SW480 (cell line): ENCODE data around the gene C19orf33.
A peak's percentile ranks its signal among the peaks of the same experiment; 100 is the strongest.

ENCODE experiments used
- DNase-seq: peaks from one replicate; pipeline ENCODE4 v3.0.0-alpha.2; 2016; ENCODE audit warnings: low spot score

The C19orf33 gene

GRCh38 chr19:38280030-38280921 lies 23.8 kb upstream of the C19orf33 start:
- DNase-seq: no peak

- no peak for DNase-seq
Observed at GRCh38 chr19:38281811-38282566, 22.1 kb upstream of the C19orf33 start.

GRCh38 chr19:38283271-38283670 lies 20.8 kb upstream of the C19orf33 start:
- DNase-seq: no peak

- DNase-seq: no peak
Observed at GRCh38 chr19:38284422-38284821, 19.6 kb upstream of the C19orf33 start.

- no peak for DNase-seq
Observed at GRCh38 chr19:38285567-38285966, 18.5 kb upstream of the C19orf33 start.

GRCh38 chr19:38287604-38288003 lies 16.4 kb upstream of the C19orf33 start:
- no peak for DNase-seq

- no peak for DNase-seq
Observed at GRCh38 chr19:38288123-38288855, 15.8 kb upstream of the C19orf33 start.

GRCh38 chr19:38289955-38290354 lies 14.1 kb upstream of the C19orf33 start:
- DNase-seq: no peak

- no peak for DNase-seq
Observed at GRCh38 chr19:38290631-38291147, 13.4 kb upstream of the C19orf33 start.

- DNase-seq: no peak
Observed at GRCh38 chr19:38291855-38292254, 12.2 kb upstream of the C19orf33 start.

GRCh38 chr19:38293281-38293680 lies 10.8 kb upstream of the C19orf33 start:
- DNase-seq: no peak

GRCh38 chr19:38294090-38294489 lies 10.0 kb upstream of the C19orf33 start:
- no peak for DNase-seq

GRCh38 chr19:38298821-38299680 lies 5.0 kb upstream of the C19orf33 start:
- no peak for DNase-seq

GRCh38 chr19:38304352-38304865 lies 358 bp downstream of the C19orf33 start:
- DNase-seq: peak; percentile 42

- DNase-seq: peak; percentile 98
Observed at GRCh38 chr19:38304866-38305429, 897 bp downstream of the C19orf33 start.

GRCh38 chr19:38306236-38306635 lies 2.2 kb downstream of the C19orf33 start:
- DNase-seq: no peak

GRCh38 chr19:38307076-38307475 lies 3.0 kb downstream of the C19orf33 start:
- no peak for DNase-seq

- no peak for DNase-seq
Observed at GRCh38 chr19:38307597-38307996, 3.5 kb downstream of the C19orf33 start.

- no peak for DNase-seq
Observed at GRCh38 chr19:38308006-38308766, 4.1 kb downstream of the C19orf33 start.
